Vagina (tissue), 2 donors: ENCODE data around the gene UBIAD1. TPM values are rescaled to one million over a fixed set of nuclear protein-coding genes. Genes with fewer than 3 reads are reported as not detected.
A peak's percentile ranks its signal among the peaks of the same experiment; 100 is the strongest.

ENCODE experiments used
- DNase-seq, 2 donors: peaks; one replicate each; pipeline ENCODE4 v3.0.0-alpha.2; 2017; ENCODE audit errors: extremely low spot score in 2 of 2
- H3K27ac ChIP-seq: fragments of 200-600 bp; sonication (generic); one replicate; pipeline ENCODE4 v1.5.1; 2019
- H3K27me3 ChIP-seq: fragments of 200-600 bp; sonication (generic); one replicate; pipeline ENCODE4 v1.5.1; 2019
- H3K36me3 ChIP-seq, 2 donors: fragments of 200-600 bp; sonication (generic); one replicate each; pipeline ENCODE4 v1.5.1; 2017 to 2019
- H3K4me1 ChIP-seq: fragments of 200-600 bp; sonication (generic); one replicate; pipeline ENCODE4 v1.5.1; 2019
- H3K4me3 ChIP-seq, 2 donors: fragments of 200-600 bp; sonication (generic); 1 replicate in 1 of 2; 2 replicates in 1 of 2; pipeline ENCODE4 v1.5.1; 2016 to 2019
- H3K9me3 ChIP-seq: fragments of 200-600 bp; sonication (generic); one replicate; pipeline ENCODE4 v1.5.1; 2019
- CTCF ChIP-seq, 3 experiments: fragments of 450-650 bp in 2 of 3; fragments of 200-600 bp in 1 of 3; sonication (generic) in 1 of 3; IDR thresholded peaks; one replicate each; pipeline ENCODE4 v1.5.1; 2017 to 2019; ENCODE audit warnings: antibody characterized with exemption in 3 of 3, mild to moderate bottlenecking in 2 of 3, moderate library complexity in 2 of 3
- POLR2A ChIP-seq, 2 donors: fragments of 450-650 bp; IDR thresholded peaks; one replicate each; pipeline ENCODE4 v1.6.1; 2017; ENCODE audit warnings: antibody characterized with exemption in 2 of 2, mild to moderate bottlenecking in 2 of 2, moderate library complexity in 2 of 2
- POLR2AphosphoS5 ChIP-seq, 2 donors: sonication (generic); formaldehyde crosslinking; IDR thresholded peaks; one replicate each; pipeline ENCODE4 v1.9.0; 2017; ENCODE audit warnings: antibody characterized with exemption in 2 of 2, mild to moderate bottlenecking in 2 of 2, low read depth in 1 of 2; ENCODE audit not compliant: insufficient read depth in 1 of 2
- intact Hi-C: fragments of 100-400 bp; cut with DNase I; formaldehyde crosslinking; loops from one replicate; pipeline ENCODE4 v1.15.1; 2023
- small RNA-seq: library from RNA; depleted of rRNA; stranded (forward); fragments of <200 nt; gene quantifications from one replicate; pipeline ENCODE3, GENCODE V24; 2016
- total RNA-seq: library from RNA; depleted of rRNA; stranded (reverse); fragments of >200 nt; gene quantifications from one replicate; pipeline ENCODE4 v1.2.3, GENCODE V29; 2016

Gene UBIAD1
- total RNA-seq, 1 donor from 2014 or later = 8.6 TPM

GRCh38 chr1:11334261-11334804, 61.3 kb downstream of the UBIAD1 start:
- no peak for TF ChIP-seq POLR2AphosphoS5 (IDR thresholded peaks at IDR 0.05; ENCODE audit: insufficient read depth in 1 of 2, low read depth in 1 of 2)
- TF ChIP-seq CTCF (IDR thresholded peaks at IDR 0.05) = no peak
- no peak for TF ChIP-seq POLR2A (IDR thresholded peaks at IDR 0.05)
- H3K9me3 ChIP-seq = no peaks in the 10 kb centered on the region
- H3K36me3 ChIP-seq = no peaks in the 10 kb centered on the region
- intact Hi-C loops = no loop called here
- no peak overlapping the region for H3K27ac ChIP-seq
- DNase-seq = no peak
- peaks cover 1% of the 10 kb centered on the region for H3K4me1 ChIP-seq
- H3K4me3 ChIP-seq = no peak overlapping the region
- H3K27me3 ChIP-seq = no peaks in the 10 kb centered on the region

- H3K36me3 ChIP-seq = no peaks in the 10 kb centered on the region
- no peak overlapping the region for H3K27ac ChIP-seq
- no peak for DNase-seq
- no peak for TF ChIP-seq POLR2AphosphoS5 (IDR thresholded peaks at IDR 0.05; ENCODE audit: insufficient read depth in 1 of 2, low read depth in 1 of 2)
- no peak for TF ChIP-seq CTCF (IDR thresholded peaks at IDR 0.05)
- no peak for TF ChIP-seq POLR2A (IDR thresholded peaks at IDR 0.05)
- H3K9me3 ChIP-seq = no peaks in the 10 kb centered on the region
- H3K4me3 ChIP-seq = no peak overlapping the region
- intact Hi-C loops = no loop called here
- peaks cover 6% of the 10 kb centered on the region for H3K4me1 ChIP-seq
- no peaks in the 10 kb centered on the region for H3K27me3 ChIP-seq
These were observed 61.8 kb downstream of the UBIAD1 start for GRCh38 chr1:11334821-11335220.

GRCh38 chr1:11335417-11336056, 62.5 kb downstream of the UBIAD1 start:
- no peaks in the 10 kb centered on the region for H3K9me3 ChIP-seq
- intact Hi-C loops = no loop called here
- TF ChIP-seq POLR2A (IDR thresholded peaks at IDR 0.05) (no peak), CTCF (IDR thresholded peaks at IDR 0.05) (no peak), POLR2AphosphoS5 (IDR thresholded peaks at IDR 0.05; ENCODE audit: insufficient read depth in 1 of 2, low read depth in 1 of 2) (no peak)
- H3K4me1 ChIP-seq = peaks cover 9% of the 10 kb centered on the region
- no peaks in the 10 kb centered on the region for H3K27me3 ChIP-seq
- no peak overlapping the region for H3K4me3 ChIP-seq
- no peaks in the 10 kb centered on the region for H3K36me3 ChIP-seq
- no peak overlapping the region for H3K27ac ChIP-seq
- DNase-seq = no peak

- peak in 1 of 3 experiments; percentile 35 for TF ChIP-seq CTCF (IDR thresholded peaks at IDR 0.05)
- no peak for TF ChIP-seq POLR2AphosphoS5 (IDR thresholded peaks at IDR 0.05; ENCODE audit: insufficient read depth in 1 of 2, low read depth in 1 of 2)
- no peak for DNase-seq
- no peaks in the 10 kb centered on the region for H3K9me3 ChIP-seq
These were observed 64.6 kb downstream of the UBIAD1 start for GRCh38 chr1:11337580-11338073.

More at GRCh38 chr1:11337580-11338073, 64.6 kb downstream of the UBIAD1 start:
- no peak overlapping the region for H3K4me3 ChIP-seq
- no peaks in the 10 kb centered on the region for H3K36me3 ChIP-seq
- H3K27me3 ChIP-seq = no peaks in the 10 kb centered on the region
- no peak overlapping the region for H3K27ac ChIP-seq
- H3K4me1 ChIP-seq = peaks cover 22% of the 10 kb centered on the region
- intact Hi-C loops = no loop called here

Small RNAs within 50 kb of the gene (small RNA-seq; reads per million reads assigned to genes)
- gene RNU6-291P (not detected), gene RPL39P6 (not detected)

Other genes with a start within 250 kb of the UBIAD1 start
- gene MASP2, start 226.0 kb upstream of the UBIAD1 start, total RNA-seq = not detected
- 68.0 TPM for gene SRM, start 213.2 kb upstream of the UBIAD1 start, total RNA-seq
- gene EXOSC10, start 173.3 kb upstream of the UBIAD1 start, total RNA-seq = 62.6 TPM
- 8.6 TPM for gene ANGPTL7, start 83.8 kb upstream of the UBIAD1 start, total RNA-seq
- gene MTOR, start 10.6 kb upstream of the UBIAD1 start, total RNA-seq = 23.6 TPM
- not detected for gene DISP3, start 206.0 kb downstream of the UBIAD1 start, total RNA-seq